EH (cell line): Measurements from ENCODE around the gene SPRED2.

ENCODE experiments used
- DNase-seq: peaks from one replicate; pipeline ENCODE4 v3.0.0-alpha.2; 2015; ENCODE audit warnings: low read depth

The SPRED2 gene

DNA sequence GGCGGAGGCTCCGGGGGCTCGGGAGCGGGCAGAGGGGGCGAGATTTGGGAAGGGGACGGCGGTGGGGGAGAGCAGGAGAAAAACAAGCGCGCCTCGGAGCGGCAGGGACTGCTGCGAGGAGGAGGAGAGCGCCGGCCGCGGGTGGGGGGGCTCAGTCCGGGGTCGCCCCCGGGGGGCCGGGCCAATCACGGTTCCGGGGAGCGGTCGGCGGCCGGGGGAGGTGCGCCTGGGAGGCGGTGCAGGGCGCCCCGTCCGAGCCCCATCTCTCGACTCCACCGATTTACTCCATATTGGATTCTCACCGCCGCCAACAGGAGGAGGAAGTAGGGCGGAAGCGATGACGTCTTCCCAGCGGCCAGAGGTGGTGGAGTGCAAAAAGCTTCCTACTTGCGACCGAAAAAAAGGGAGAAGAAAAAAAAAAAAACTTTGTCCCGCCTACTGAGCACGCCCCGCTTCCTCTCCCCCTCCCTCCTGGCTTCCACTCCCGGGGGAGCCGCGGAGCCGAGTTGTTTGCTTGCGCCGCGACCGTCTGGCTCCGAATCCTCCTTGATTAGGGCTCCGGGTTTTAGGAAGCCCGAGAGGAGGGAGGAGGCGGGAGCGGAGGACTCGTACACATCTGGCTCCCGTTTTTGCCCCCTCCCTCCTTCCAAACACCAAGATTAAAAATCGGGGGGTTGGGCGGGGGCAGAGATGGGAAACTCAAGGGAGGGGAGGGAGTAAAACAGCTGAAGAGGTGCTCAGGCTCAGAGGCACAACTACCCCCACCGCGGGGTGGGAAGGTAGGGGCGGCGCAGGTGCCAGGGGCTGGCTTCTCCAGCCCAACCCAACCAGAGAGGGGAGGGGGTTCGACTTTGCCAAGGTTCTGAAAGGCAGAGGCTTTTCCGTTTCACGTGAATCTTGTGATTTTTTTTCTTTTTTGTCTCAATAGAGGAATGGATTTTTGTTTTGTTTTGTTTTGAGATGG lies at the start of gene SPRED2:
TSS of gene SPRED2 (minus strand) at position 373 of the 964 bp plus-strand sequence. CDS start 612 bp downstream, outside the sequence.
- peak; percentile 97 for DNase-seq

- DNase-seq: no peak
These were observed 49.6 kb upstream of the SPRED2 start for GRCh38 chr2:65481961-65482360.

DNA sequence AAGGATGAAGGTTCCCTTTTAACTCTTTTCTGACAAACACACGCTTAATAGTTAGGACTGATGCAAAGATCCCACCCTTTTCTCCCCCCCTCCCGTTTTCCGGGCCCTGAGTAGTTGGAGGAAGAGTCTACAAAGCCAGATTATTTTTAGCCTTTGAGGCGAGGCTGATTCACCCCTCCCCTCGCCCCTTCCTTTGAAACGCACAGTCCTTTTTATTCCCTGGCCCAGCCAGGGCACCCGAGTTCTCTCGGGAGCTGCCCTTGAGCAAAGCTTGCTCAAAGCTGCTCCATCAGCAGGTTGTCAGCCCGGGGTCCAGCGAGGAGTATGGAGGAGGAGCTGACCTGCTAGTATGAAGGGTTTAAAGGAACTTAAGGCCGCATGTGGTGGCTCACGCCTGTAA lies 47.1 kb upstream of the SPRED2 start:
- no peak for DNase-seq

DNA sequence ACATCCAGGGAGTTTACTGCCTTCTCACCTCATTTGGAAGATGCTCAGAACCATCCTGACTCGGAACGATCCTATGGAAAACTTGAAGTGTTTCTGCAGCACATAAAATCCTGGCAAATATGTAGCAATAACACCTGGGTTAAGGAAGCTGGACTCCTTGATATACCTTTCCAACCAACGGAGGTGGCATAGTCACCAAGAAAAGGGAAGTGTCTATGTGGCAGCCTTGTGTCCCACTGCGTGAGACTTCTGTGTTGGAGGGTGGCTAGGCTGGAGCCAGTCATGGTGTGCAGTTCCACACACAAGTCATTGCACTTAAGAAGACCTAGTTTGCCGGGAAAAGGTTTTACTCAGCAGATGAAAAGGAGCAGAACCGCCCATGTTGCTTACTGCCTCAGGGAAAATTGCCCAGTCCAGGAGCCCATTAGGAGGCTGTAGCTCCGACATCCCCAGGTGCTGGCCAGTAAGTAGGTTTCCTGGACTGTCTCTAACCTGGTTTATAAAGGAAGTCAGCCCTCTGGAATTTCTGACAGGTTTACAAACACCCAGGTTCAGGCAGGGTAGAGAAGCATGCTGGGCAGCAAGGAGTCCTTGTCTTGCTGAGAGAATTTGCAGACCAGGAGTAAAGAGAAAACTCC lies 46.2 kb upstream of the SPRED2 start:
- DNase-seq: no peak

DNA sequence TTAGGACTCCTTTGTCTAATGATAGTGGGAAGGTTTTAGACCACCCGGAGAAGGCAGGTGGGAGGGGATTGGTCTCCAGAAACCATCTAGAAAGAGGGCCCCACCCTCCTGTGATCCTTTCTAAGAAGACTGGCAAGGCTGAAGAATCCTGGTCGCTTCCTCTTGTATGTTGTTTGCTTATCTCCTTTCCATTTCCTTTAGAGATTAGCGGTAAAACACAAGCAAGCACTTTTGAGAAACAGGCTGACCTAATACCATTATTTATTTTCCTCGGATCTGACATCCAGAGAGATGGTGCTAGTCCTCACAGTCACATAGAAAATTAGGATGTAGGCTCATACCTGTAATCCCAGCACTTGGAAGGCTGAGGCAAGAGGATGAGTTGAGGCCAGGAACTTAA lies 45.2 kb upstream of the SPRED2 start:
- no peak for DNase-seq

- no peak for DNase-seq
These were observed 44.4 kb upstream of the SPRED2 start for GRCh38 chr2:65476778-65477177.

- DNase-seq: no peak
These were observed 42.6 kb upstream of the SPRED2 start for GRCh38 chr2:65475000-65475399.

- DNase-seq: no peak
These were observed 40.6 kb upstream of the SPRED2 start for GRCh38 chr2:65473045-65473444.

- DNase-seq: no peak
These were observed 39.0 kb upstream of the SPRED2 start for GRCh38 chr2:65471409-65471808.

GRCh38 chr2:65466551-65466950 lies 34.2 kb upstream of the SPRED2 start:
- DNase-seq: no peak

GRCh38 chr2:65465857-65466256 lies 33.5 kb upstream of the SPRED2 start:
- DNase-seq: no peak

DNA sequence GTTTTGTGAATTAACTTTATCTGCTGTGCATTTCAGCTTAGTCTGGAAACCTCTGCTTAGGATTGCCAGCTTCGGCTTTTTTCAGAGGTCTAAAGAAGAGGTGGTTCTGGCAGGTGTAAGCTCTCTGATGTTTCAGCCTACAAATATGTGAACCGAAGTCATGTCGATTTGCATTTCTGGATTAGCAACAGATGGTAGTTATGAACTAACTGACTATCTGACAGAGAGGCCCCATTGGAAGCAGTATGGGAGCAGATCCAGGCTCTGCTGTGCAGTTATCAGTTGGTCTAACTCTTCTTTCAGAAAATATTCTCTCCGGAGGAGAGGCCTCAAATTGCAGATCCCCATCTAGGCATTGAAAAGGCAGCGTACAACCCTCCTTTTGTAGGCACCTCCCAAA lies 32.7 kb upstream of the SPRED2 start:
- DNase-seq: no peak

- DNase-seq: peak; percentile 72
These were observed 32.2 kb upstream of the SPRED2 start for GRCh38 chr2:65464604-65465003.

GRCh38 chr2:65458999-65459398 lies 26.6 kb upstream of the SPRED2 start:
- DNase-seq: peak; percentile 77

DNA sequence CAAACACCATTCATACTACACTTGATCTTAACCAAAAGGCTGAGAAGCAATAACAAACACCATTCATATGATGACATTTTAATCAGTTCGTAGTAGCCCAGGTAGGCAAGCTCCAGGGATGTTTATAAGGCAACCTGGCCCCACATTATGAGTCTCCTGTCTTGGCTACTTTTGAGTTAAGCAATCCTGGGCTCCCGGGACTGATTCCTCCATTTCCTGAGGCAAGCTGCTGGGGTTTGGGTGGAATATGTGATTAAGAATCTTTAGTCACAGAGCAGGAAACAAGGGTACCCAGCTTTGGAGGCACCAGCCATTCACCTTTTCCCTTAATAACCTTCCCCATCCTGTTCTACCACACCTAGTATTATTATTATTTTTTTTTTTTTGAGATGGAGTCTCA lies 24.5 kb upstream of the SPRED2 start:
- DNase-seq: peak; percentile 25

- DNase-seq: peak; percentile 87
These were observed 23.7 kb upstream of the SPRED2 start for GRCh38 chr2:65456064-65456463.

DNA sequence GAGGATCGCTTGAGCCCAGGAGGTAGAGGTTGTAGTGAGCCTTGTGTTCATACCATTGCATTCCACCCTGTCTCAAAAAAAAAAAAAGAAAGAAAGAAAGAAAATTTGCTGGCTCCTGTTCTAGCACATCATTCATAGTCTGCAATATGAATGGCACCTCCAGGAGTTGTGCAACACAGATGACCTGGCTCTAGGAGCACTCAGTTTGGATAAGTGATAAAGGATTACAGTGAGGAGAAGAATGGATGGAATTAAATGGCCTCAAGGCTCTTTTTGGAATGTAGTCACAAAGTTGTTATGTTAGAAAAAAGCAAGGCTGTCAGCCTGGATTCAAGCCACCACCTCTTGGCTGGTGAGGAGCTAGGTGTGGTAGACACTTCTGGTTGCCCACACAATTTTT lies 21.5 kb upstream of the SPRED2 start:
- peak; percentile 75 for DNase-seq

- DNase-seq: no peak
These were observed 19.9 kb upstream of the SPRED2 start for GRCh38 chr2:65452150-65452895.

- DNase-seq: no peak
These were observed 18.4 kb upstream of the SPRED2 start for GRCh38 chr2:65450810-65451209.

GRCh38 chr2:65450393-65450792 lies 18.0 kb upstream of the SPRED2 start:
- no peak for DNase-seq

- DNase-seq: no peak
These were observed 11.2 kb upstream of the SPRED2 start for GRCh38 chr2:65443509-65444186.

GRCh38 chr2:65442420-65443020 lies 10.1 kb upstream of the SPRED2 start:
- no peak for DNase-seq
